ENCODE results near the gene KCNQ1.

KCNQ1 gene

GRCh38 chr11:2714463-2714800 is 269.6 kb downstream of the KCNQ1 start:
- no peak for TF ChIP-seq CTCF (IDR thresholded peaks at IDR 0.05; ENCODE audit: low read depth, low read length)
- DNase-seq (ENCODE audit: extremely low read depth, low read depth): no peak

GRCh38 chr11:2714871-2715270 is 270.1 kb downstream of the KCNQ1 start:
- no peak for TF ChIP-seq CTCF (IDR thresholded peaks at IDR 0.05; ENCODE audit: low read depth, low read length)
- DNase-seq (ENCODE audit: extremely low read depth, low read depth): no peak

- TF ChIP-seq CTCF (IDR thresholded peaks at IDR 0.05; ENCODE audit: low read depth, low read length): no peak
- DNase-seq (ENCODE audit: extremely low read depth, low read depth): no peak
These were observed 271.0 kb downstream of the KCNQ1 start for GRCh38 chr11:2715716-2716350.

- DNase-seq (ENCODE audit: extremely low read depth, low read depth): no peak
- TF ChIP-seq CTCF (IDR thresholded peaks at IDR 0.05; ENCODE audit: low read depth, low read length): no peak
These were observed 271.7 kb downstream of the KCNQ1 start for GRCh38 chr11:2716376-2717095.

GRCh38 chr11:2717561-2718325 is 272.9 kb downstream of the KCNQ1 start:
- no peak for TF ChIP-seq CTCF (IDR thresholded peaks at IDR 0.05; ENCODE audit: low read depth, low read length)
- no peak for DNase-seq (ENCODE audit: extremely low read depth, low read depth)

GRCh38 chr11:2718817-2719438 is 274.1 kb downstream of the KCNQ1 start:
- no peak for TF ChIP-seq CTCF (IDR thresholded peaks at IDR 0.05; ENCODE audit: low read depth, low read length)
- DNase-seq (ENCODE audit: extremely low read depth, low read depth): no peak
